Caco-2 (cell line): Measurements from ENCODE around the gene INO80D. TPM values are rescaled to one million over a fixed set of nuclear protein-coding genes. Genes with fewer than 3 reads are reported as not detected.

Experiments
- BruUV-seq: library from RNA; stranded (reverse); fragments of 400-500 nt; replicated peaks from 2 replicates; lab custom pipeline; 2021; lab: Mats Ljungman, UMichigan
- CTCF ChIA-PET: fragments of 300-600 bp; sonication (Branson Sonifier 250); formaldehyde crosslinking; loops from one replicate; lab custom pipeline; 2022; ENCODE audit warnings: antibody characterized with exemption; lab: Charles Lee
- POLR2A ChIA-PET: fragments of 300-600 bp; sonication (Branson Sonifier 250); formaldehyde crosslinking; loops from one replicate; lab custom pipeline; 2022; ENCODE audit warnings: antibody characterized with exemption; lab: Charles Lee
- DNase-seq, 2 experiments: peaks; one replicate each; pipeline versions ENCODE4 v3.0.0 to v3.0.0-alpha.2; 2020 to 2022
- H3K27me3 ChIP-seq: replicated peaks from 2 replicates; pipeline ENCODE4 v1.6.0; 2011; ENCODE audit warnings: low read length; ENCODE audit not compliant: control insufficient read depth, insufficient read depth
- H3K36me3 ChIP-seq: 2 replicates; pipeline ENCODE4 v1.5.1; 2011; ENCODE audit warnings: low read length; ENCODE audit not compliant: control insufficient read depth, insufficient read depth
- H3K4me1 ChIP-seq: fragments of 250-450 bp; sonication (Bioruptor Pico); 2 replicates; pipeline ENCODE4 v1.5.1; 2020; ENCODE audit warnings: mild to moderate bottlenecking
- H3K4me3 ChIP-seq: 2 replicates; pipeline ENCODE4 v1.5.1; 2011; ENCODE audit warnings: low read depth, mild to moderate bottlenecking, control low read depth, low read length
- H3K9me3 ChIP-seq: fragments of 250-450 bp; sonication (Bioruptor Pico); 2 replicates; pipeline ENCODE4 v1.5.1; 2020; ENCODE audit warnings: mild to moderate bottlenecking, moderate library complexity
- H3K27ac Mint-ChIP-seq: one replicate; pipeline ENCODE4 v1.8.0; 2022; ENCODE audit warnings: mixed read lengths; ENCODE audit not compliant: unreplicated experiment
- H3K27me3 Mint-ChIP-seq: one replicate; pipeline ENCODE4 v1.8.0; 2022; ENCODE audit warnings: mixed read lengths; ENCODE audit not compliant: insufficient read depth, unreplicated experiment
- H3K36me3 Mint-ChIP-seq: one replicate; pipeline ENCODE4 v1.8.0; 2022; ENCODE audit warnings: mild to moderate bottlenecking, mixed read lengths; ENCODE audit not compliant: insufficient read depth, unreplicated experiment
- H3K4me1 Mint-ChIP-seq: one replicate; pipeline ENCODE4 v1.8.0; 2022; ENCODE audit warnings: low read depth, mixed read lengths; ENCODE audit not compliant: unreplicated experiment
- H3K4me3 Mint-ChIP-seq: one replicate; pipeline ENCODE4 v1.8.0; 2022; ENCODE audit warnings: mild to moderate bottlenecking, moderate library complexity, mixed read lengths; ENCODE audit not compliant: unreplicated experiment
- H3K9me3 Mint-ChIP-seq: one replicate; pipeline ENCODE4 v1.8.0; 2022; ENCODE audit warnings: mixed read lengths; ENCODE audit not compliant: unreplicated experiment
- CTCF ChIP-seq, 2 experiments: fragments of 200-600 bp in 1 of 2; IDR thresholded peaks; 1 replicate in 1 of 2; 2 replicates in 1 of 2; pipeline versions ENCODE4 v1.5.1 to v1.8.0; 2011 to 2022; ENCODE audit warnings: antibody characterized with exemption in 1 of 2, control low read depth in 1 of 2, inconsistent platforms in 1 of 2, low read depth in 1 of 2, low read length in 1 of 2, mild to moderate bottlenecking in 1 of 2, moderate library complexity in 1 of 2; ENCODE audit not compliant: insufficient read depth in 1 of 2, severe bottlenecking in 1 of 2, unreplicated experiment in 1 of 2
- intact Hi-C: fragments of 100-400 bp; cut with micrococcal nuclease; formaldehyde crosslinking; loops from one replicate; pipeline ENCODE4 v1.10.0; 2022; ENCODE audit not compliant: unreplicated experiment
- total RNA-seq: library from RNA; stranded (reverse); gene quantifications from 2 replicates; pipeline ENCODE4 v1.2.3, GENCODE V29; 2022

INO80D gene
- total RNA-seq, 1 experiment from 2014 or later = 19.8 TPM

- H3K4me1 ChIP-seq = no peaks in the 10 kb centered on the region
- H3K4me3 ChIP-seq = no peak overlapping the region
- Mint-ChIP-seq H3K36me3 (peaks cover 25% of the 10 kb centered on the region), H3K4me1 (no peaks in the 10 kb centered on the region), H3K9me3 (no peaks in the 10 kb centered on the region), H3K4me3 (no peak overlapping the region), H3K27ac (no peak overlapping the region), H3K27me3 (no peaks in the 10 kb centered on the region)
- H3K36me3 ChIP-seq = 0 out of 2 replicates have a peak, but pooled peaks cover 3% of the 10 kb centered on the region
- H3K27me3 ChIP-seq = no peaks in the 10 kb centered on the region
- H3K9me3 ChIP-seq = no peaks in the 10 kb centered on the region
- no peak for TF ChIP-seq CTCF (IDR thresholded peaks at IDR 0.05; ENCODE audit: insufficient read depth in 1 of 2, low read depth in 1 of 2, low read length in 1 of 2, severe bottlenecking in 1 of 2, unreplicated experiment in 1 of 2)
- CTCF ChIA-PET = no interaction called here
- POLR2A ChIA-PET = no interaction called here
- no peak for DNase-seq
- no TSS peak for BruUV-seq
- intact Hi-C loops = no loop called here
Observed at GRCh38 chr2:206001912-206002311, 84.1 kb downstream of the INO80D start.

GRCh38 chr2:206000776-206001175, 85.2 kb downstream of the INO80D start:
- CTCF ChIA-PET = no interaction called here
- H3K9me3 Mint-ChIP-seq = no peaks in the 10 kb centered on the region
- H3K36me3 Mint-ChIP-seq = peaks cover 19% of the 10 kb centered on the region
- intact Hi-C loops = no loop called here
- peaks cover 3% of the 10 kb centered on the region; the same call in 1 of the 2 replicates for H3K36me3 ChIP-seq
- no peaks in the 10 kb centered on the region for H3K4me1 Mint-ChIP-seq
- H3K27ac Mint-ChIP-seq = no peak overlapping the region
- H3K9me3 ChIP-seq = no peaks in the 10 kb centered on the region
- no peaks in the 10 kb centered on the region for H3K27me3 Mint-ChIP-seq
- no peak overlapping the region for H3K4me3 Mint-ChIP-seq
- DNase-seq = no peak
- TF ChIP-seq CTCF (IDR thresholded peaks at IDR 0.05; ENCODE audit: insufficient read depth in 1 of 2, low read depth in 1 of 2, low read length in 1 of 2, severe bottlenecking in 1 of 2, unreplicated experiment in 1 of 2) = no peak
- POLR2A ChIA-PET = no interaction called here
- no peaks in the 10 kb centered on the region for H3K27me3 ChIP-seq
- no peak overlapping the region for H3K4me3 ChIP-seq
- no TSS peak for BruUV-seq
- no peaks in the 10 kb centered on the region for H3K4me1 ChIP-seq

- H3K27me3 ChIP-seq = no peaks in the 10 kb centered on the region
- ChIA-PET CTCF (interaction anchor here (0.6 kb wide), 2 partner anchors 72 to 158 kb away, joined by 3 to 4 read pairs; no protein-coding TSS in a partner anchor), POLR2A (interaction anchor here (0.6 kb wide), 1 partner anchor 110 kb away, joined by 4 read pairs; no protein-coding TSS in a partner anchor)
- no peaks in the 10 kb centered on the region; the same call in 1 of the 2 replicates for H3K36me3 ChIP-seq
- Mint-ChIP-seq H3K4me1 (no peaks in the 10 kb centered on the region), H3K4me3 (no peak overlapping the region), H3K27ac (no peak overlapping the region), H3K36me3 (peaks cover 6% of the 10 kb centered on the region), H3K9me3 (no peaks in the 10 kb centered on the region), H3K27me3 (no peaks in the 10 kb centered on the region)
- H3K9me3 ChIP-seq = no peaks in the 10 kb centered on the region
- TF ChIP-seq CTCF (IDR thresholded peaks at IDR 0.05; ENCODE audit: insufficient read depth in 1 of 2, low read depth in 1 of 2, low read length in 1 of 2, severe bottlenecking in 1 of 2, unreplicated experiment in 1 of 2) = no peak
- intact Hi-C loops = no loop called here
- BruUV-seq = no TSS peak
- no peaks in the 10 kb centered on the region for H3K4me1 ChIP-seq
- no peak for DNase-seq
- no peak overlapping the region for H3K4me3 ChIP-seq
Observed at GRCh38 chr2:205998583-205998982, 87.4 kb downstream of the INO80D start.
